Measurements from ENCODE around the gene HOXA9. TPM values are rescaled to one million over a fixed set of nuclear protein-coding genes. Genes with fewer than 3 reads are reported as not detected.

The HOXA9 gene
- total and polyA plus RNA-seq, 4 donors, result 1.5 to 20.4 (median 6.2) TPM

GRCh38 chr7:27126596-27127327 lies 38.6 kb downstream of the HOXA9 start:
- H3K27me3 ChIP-seq (ENCODE audit: control insufficient read depth, insufficient read depth, low read length), result peaks cover 5% of the 10 kb centered on the region

GRCh38 chr7:27125986-27126394 lies 39.3 kb downstream of the HOXA9 start:
- WGBS (ENCODE audit: insufficient coverage), result 31% methylated on average over 2 of the region's 5 CpGs
- peaks cover 5% of the 10 kb centered on the region for H3K27me3 ChIP-seq (ENCODE audit: control insufficient read depth, insufficient read depth, low read length)
- DNase-seq (ENCODE audit: low read depth in 4 of 6, low spot score in 6 of 6), result peak in 1 of 6 donors; percentile 85
- peak overlapping the region; percentile 98 for H3K27ac ChIP-seq (ENCODE audit: low read depth, low read length)
- H3K4me1 ChIP-seq (ENCODE audit: control insufficient read depth, insufficient read depth, low read length), result peaks cover 56% of the 10 kb centered on the region
- H3K9me3 ChIP-seq (ENCODE audit: control insufficient read depth, insufficient read depth, low read length), result no peaks in the 10 kb centered on the region
- H3K4me3 ChIP-seq (ENCODE audit: low read depth, low read length), result no peak overlapping the region
- peaks cover 22% of the 10 kb centered on the region for H3K36me3 ChIP-seq (ENCODE audit: control insufficient read depth, insufficient read depth, low read length)

More at GRCh38 chr7:27126596-27127327, 38.6 kb downstream of the HOXA9 start:
- H3K27ac ChIP-seq (ENCODE audit: low read depth, low read length), result peak overlapping the region; percentile 98
- no peaks in the 10 kb centered on the region for H3K9me3 ChIP-seq (ENCODE audit: control insufficient read depth, insufficient read depth, low read length)
- H3K36me3 ChIP-seq (ENCODE audit: control insufficient read depth, insufficient read depth, low read length), result peaks cover 22% of the 10 kb centered on the region
- no peak for DNase-seq (ENCODE audit: low read depth in 4 of 6, low spot score in 6 of 6)
- no CpG with 5 or more reads among the region's 3 CpGs for WGBS (ENCODE audit: insufficient coverage)
- no peak overlapping the region for H3K4me3 ChIP-seq (ENCODE audit: low read depth, low read length)
- H3K4me1 ChIP-seq (ENCODE audit: control insufficient read depth, insufficient read depth, low read length), result peaks cover 59% of the 10 kb centered on the region

GRCh38 chr7:27124902-27125689 lies 40.2 kb downstream of the HOXA9 start:
- peaks cover 63% of the 10 kb centered on the region for H3K4me1 ChIP-seq (ENCODE audit: control insufficient read depth, insufficient read depth, low read length)
- H3K27ac ChIP-seq (ENCODE audit: low read depth, low read length), result peak overlapping the region; percentile 98

GRCh38 chr7:27124096-27124901 lies 41.0 kb downstream of the HOXA9 start:
- peaks cover 62% of the 10 kb centered on the region for H3K4me1 ChIP-seq (ENCODE audit: control insufficient read depth, insufficient read depth, low read length)

More at GRCh38 chr7:27124902-27125689, 40.2 kb downstream of the HOXA9 start:
- no peaks in the 10 kb centered on the region for H3K9me3 ChIP-seq (ENCODE audit: control insufficient read depth, insufficient read depth, low read length)
- no peak overlapping the region for H3K4me3 ChIP-seq (ENCODE audit: low read depth, low read length)
- H3K36me3 ChIP-seq (ENCODE audit: control insufficient read depth, insufficient read depth, low read length), result peaks cover 22% of the 10 kb centered on the region
- no peak for DNase-seq (ENCODE audit: low read depth in 4 of 6, low spot score in 6 of 6)
- H3K27me3 ChIP-seq (ENCODE audit: control insufficient read depth, insufficient read depth, low read length), result peaks cover 8% of the 10 kb centered on the region
- WGBS (ENCODE audit: insufficient coverage), result 40% methylated on average over 2 of the region's 8 CpGs

GRCh38 chr7:27123477-27124053 lies 41.8 kb downstream of the HOXA9 start:
- Histone ChIP-seq H3K36me3 (ENCODE audit: control insufficient read depth, insufficient read depth, low read length) (peaks cover 17% of the 10 kb centered on the region), H3K4me1 (ENCODE audit: control insufficient read depth, insufficient read depth, low read length) (peaks cover 60% of the 10 kb centered on the region), H3K9me3 (ENCODE audit: control insufficient read depth, insufficient read depth, low read length) (no peaks in the 10 kb centered on the region), H3K27ac (ENCODE audit: low read depth, low read length) (peak overlapping the region; percentile 98), H3K4me3 (ENCODE audit: low read depth, low read length) (peak overlapping the region; percentile 46), H3K27me3 (ENCODE audit: control insufficient read depth, insufficient read depth, low read length) (peaks cover 10% of the 10 kb centered on the region)
- no peak for DNase-seq (ENCODE audit: low read depth in 4 of 6, low spot score in 6 of 6)
- WGBS (ENCODE audit: insufficient coverage), result 26% methylated on average over 14 of the region's 26 CpGs

More at GRCh38 chr7:27124096-27124901, 41.0 kb downstream of the HOXA9 start:
- DNase-seq (ENCODE audit: low read depth in 4 of 6, low spot score in 6 of 6), result peak in 2 of 6 donors; percentile 75 to 91
- peaks cover 19% of the 10 kb centered on the region for H3K36me3 ChIP-seq (ENCODE audit: control insufficient read depth, insufficient read depth, low read length)
- H3K27me3 ChIP-seq (ENCODE audit: control insufficient read depth, insufficient read depth, low read length), result peaks cover 8% of the 10 kb centered on the region
- no peaks in the 10 kb centered on the region for H3K9me3 ChIP-seq (ENCODE audit: control insufficient read depth, insufficient read depth, low read length)
- WGBS (ENCODE audit: insufficient coverage), result 16% methylated on average over 41 of the region's 43 CpGs
- H3K27ac ChIP-seq (ENCODE audit: low read depth, low read length), result peak overlapping the region; percentile 98
- peak overlapping the region; percentile 46 for H3K4me3 ChIP-seq (ENCODE audit: low read depth, low read length)

GRCh38 chr7:27123007-27123476 lies 42.3 kb downstream of the HOXA9 start:
- DNase-seq (ENCODE audit: low read depth in 4 of 6, low spot score in 6 of 6), result peak in 2 of 6 donors; percentile 77 to 87
- Histone ChIP-seq H3K27ac (ENCODE audit: low read depth, low read length) (peak overlapping the region; percentile 98), H3K4me1 (ENCODE audit: control insufficient read depth, insufficient read depth, low read length) (peaks cover 66% of the 10 kb centered on the region), H3K36me3 (ENCODE audit: control insufficient read depth, insufficient read depth, low read length) (peaks cover 18% of the 10 kb centered on the region), H3K4me3 (ENCODE audit: low read depth, low read length) (peak overlapping the region; percentile 46), H3K27me3 (ENCODE audit: control insufficient read depth, insufficient read depth, low read length) (peaks cover 11% of the 10 kb centered on the region), H3K9me3 (ENCODE audit: control insufficient read depth, insufficient read depth, low read length) (no peaks in the 10 kb centered on the region)
- WGBS (ENCODE audit: insufficient coverage), result 16% methylated on average over 11 of the region's 14 CpGs

- Histone ChIP-seq H3K27me3 (ENCODE audit: control insufficient read depth, insufficient read depth, low read length) (peaks cover 12% of the 10 kb centered on the region), H3K4me3 (ENCODE audit: low read depth, low read length) (peak overlapping the region; percentile 46), H3K9me3 (ENCODE audit: control insufficient read depth, insufficient read depth, low read length) (no peaks in the 10 kb centered on the region), H3K27ac (ENCODE audit: low read depth, low read length) (peak overlapping the region; percentile 98), H3K4me1 (ENCODE audit: control insufficient read depth, insufficient read depth, low read length) (peaks cover 73% of the 10 kb centered on the region), H3K36me3 (ENCODE audit: control insufficient read depth, insufficient read depth, low read length) (peaks cover 25% of the 10 kb centered on the region)
- DNase-seq (ENCODE audit: low read depth in 4 of 6, low spot score in 6 of 6), result peak in 1 of 6 donors; percentile 74
- 19% methylated on average over 25 of the region's 42 CpGs for WGBS (ENCODE audit: insufficient coverage)
These were observed 43.0 kb downstream of the HOXA9 start for GRCh38 chr7:27122077-27122910.

GRCh38 chr7:27121684-27122076 lies 43.7 kb downstream of the HOXA9 start:
- WGBS (ENCODE audit: insufficient coverage), result 14% methylated on average over 7 of the region's 7 CpGs
- Histone ChIP-seq H3K27ac (ENCODE audit: low read depth, low read length) (peak overlapping the region; percentile 98), H3K36me3 (ENCODE audit: control insufficient read depth, insufficient read depth, low read length) (peaks cover 28% of the 10 kb centered on the region), H3K9me3 (ENCODE audit: control insufficient read depth, insufficient read depth, low read length) (no peaks in the 10 kb centered on the region), H3K4me3 (ENCODE audit: low read depth, low read length) (peak overlapping the region; percentile 46), H3K4me1 (ENCODE audit: control insufficient read depth, insufficient read depth, low read length) (peaks cover 78% of the 10 kb centered on the region), H3K27me3 (ENCODE audit: control insufficient read depth, insufficient read depth, low read length) (peaks cover 17% of the 10 kb centered on the region)
- no peak for DNase-seq (ENCODE audit: low read depth in 4 of 6, low spot score in 6 of 6)

Data from spinal cord (tissue), 10 donors.